ENCODE measurements around the gene SSX2. TPM values are rescaled to one million over a fixed set of nuclear protein-coding genes. Genes with fewer than 3 reads are reported as not detected.

The SSX2 gene
- total RNA-seq = not detected in 2 replicates

GRCh38 chrX:52707078-52707477 lies at the start of gene SSX2:
SSX2 (minus strand) TSS chrX:52707178; CDS start chrX:52705749, 1,429 bp downstream.

GRCh38 chrX:52750952-52751351 lies 44.0 kb upstream of the SSX2 start, which contains the start of gene SSX2B:
SSX2B (plus strand) TSS chrX:52751252; CDS start chrX:52752681, 1,429 bp downstream.

DNA sequence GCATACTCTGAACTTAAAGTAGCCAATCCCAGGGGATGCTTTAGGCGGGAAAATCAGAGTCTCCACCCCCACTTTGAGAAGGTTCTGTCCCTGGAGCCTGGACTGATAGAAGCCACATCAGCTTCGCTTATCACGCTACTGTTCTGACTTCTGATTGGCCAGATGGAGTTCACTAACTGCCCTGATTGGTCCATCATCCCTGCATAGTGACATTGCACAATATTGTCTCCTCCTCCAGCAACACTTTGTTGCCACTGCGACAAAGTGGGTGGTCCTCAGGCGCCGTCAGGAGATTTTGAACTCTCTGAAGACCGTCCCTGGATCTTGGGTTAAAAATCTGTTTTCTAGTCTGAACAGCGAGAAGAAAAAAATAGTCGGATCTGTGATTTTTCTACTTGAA lies 52.2 kb downstream of the SSX2 start, which contains the start of gene SSX7:
Gene SSX7, minus strand, starts transcription at position 101 of the 400 bp plus-strand sequence. CDS start 1,428 bp downstream, outside the sequence.

Other genes starting within 250 kb of the SSX2 start
- not detected in 2 replicates for gene XAGE1A, start 211.4 kb downstream of the SSX2 start, total RNA-seq
- not detected in 2 replicates for gene XAGE1B, start 190.1 kb downstream of the SSX2 start, total RNA-seq
- not detected in 2 replicates for gene SSX7, start 52.3 kb downstream of the SSX2 start, total RNA-seq
- not detected in 2 replicates for gene SSX2B, start 44.1 kb upstream of the SSX2 start, total RNA-seq
- not detected in 2 replicates for gene SPANXN5, start 90.2 kb upstream of the SSX2 start, total RNA-seq
- gene XAGE5, start 104.1 kb upstream of the SSX2 start, total RNA-seq = not detected in 2 replicates
- not detected in 2 replicates for gene XAGE3, start 160.9 kb upstream of the SSX2 start, total RNA-seq
- gene FAM156B, start 190.2 kb upstream of the SSX2 start, total RNA-seq = 12.9 TPM in 2 replicates